Fibroblast of peridontal ligament (primary cell): ENCODE measurements around the gene PDZRN4.

Source experiments
- DNase-seq: peaks from one replicate; pipeline ENCODE4 v3.0.0-alpha.2; 2010; ENCODE audit errors: extremely low read depth

PDZRN4 gene

DNA sequence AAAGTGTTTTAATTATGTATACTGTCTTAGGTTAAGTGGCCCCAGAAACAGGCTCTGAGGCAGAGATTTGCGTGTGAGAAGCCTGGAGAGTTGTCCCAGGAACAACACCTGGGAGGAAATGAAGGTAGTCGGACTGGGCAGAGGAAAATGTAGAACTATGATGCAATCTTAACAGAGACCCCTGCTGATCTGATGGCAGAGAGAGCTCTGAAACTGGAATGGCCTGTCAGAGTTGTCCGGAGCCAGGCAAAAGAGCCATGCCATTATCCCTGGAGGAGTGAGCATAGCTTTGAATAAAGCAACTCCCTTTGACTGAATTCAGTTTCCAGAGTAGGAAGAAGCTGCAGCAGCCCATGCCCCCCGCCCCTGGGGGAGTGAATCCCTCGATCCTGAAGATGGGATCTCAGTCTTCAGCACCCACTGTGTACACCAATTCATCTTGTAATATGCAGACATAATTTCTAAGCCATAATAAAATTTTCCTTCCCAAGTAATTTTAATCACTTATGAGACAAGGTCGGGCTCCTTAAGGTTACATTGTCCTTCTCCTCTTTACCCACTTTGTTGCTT lies 264.8 kb downstream of the PDZRN4 start:
- no peak for DNase-seq

DNA sequence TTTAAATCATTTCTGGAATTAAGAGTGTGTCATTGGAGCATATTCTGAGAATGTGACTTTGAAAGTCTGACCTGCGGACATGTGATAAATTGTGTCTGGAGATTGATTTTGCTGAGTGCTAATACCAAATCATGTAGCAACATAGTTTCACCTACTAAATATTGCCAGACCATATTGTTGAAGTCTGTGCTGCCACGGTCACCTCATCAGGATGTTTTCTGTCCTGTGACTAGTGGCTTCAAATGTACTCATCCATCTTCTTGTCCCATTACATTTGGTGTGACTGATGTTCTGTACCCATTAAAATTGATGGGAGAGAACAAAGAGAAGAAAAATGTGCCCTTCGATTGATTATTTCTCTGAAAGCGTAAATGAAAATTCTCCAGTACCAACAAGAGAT lies 265.3 kb downstream of the PDZRN4 start:
- DNase-seq: no peak

DNA sequence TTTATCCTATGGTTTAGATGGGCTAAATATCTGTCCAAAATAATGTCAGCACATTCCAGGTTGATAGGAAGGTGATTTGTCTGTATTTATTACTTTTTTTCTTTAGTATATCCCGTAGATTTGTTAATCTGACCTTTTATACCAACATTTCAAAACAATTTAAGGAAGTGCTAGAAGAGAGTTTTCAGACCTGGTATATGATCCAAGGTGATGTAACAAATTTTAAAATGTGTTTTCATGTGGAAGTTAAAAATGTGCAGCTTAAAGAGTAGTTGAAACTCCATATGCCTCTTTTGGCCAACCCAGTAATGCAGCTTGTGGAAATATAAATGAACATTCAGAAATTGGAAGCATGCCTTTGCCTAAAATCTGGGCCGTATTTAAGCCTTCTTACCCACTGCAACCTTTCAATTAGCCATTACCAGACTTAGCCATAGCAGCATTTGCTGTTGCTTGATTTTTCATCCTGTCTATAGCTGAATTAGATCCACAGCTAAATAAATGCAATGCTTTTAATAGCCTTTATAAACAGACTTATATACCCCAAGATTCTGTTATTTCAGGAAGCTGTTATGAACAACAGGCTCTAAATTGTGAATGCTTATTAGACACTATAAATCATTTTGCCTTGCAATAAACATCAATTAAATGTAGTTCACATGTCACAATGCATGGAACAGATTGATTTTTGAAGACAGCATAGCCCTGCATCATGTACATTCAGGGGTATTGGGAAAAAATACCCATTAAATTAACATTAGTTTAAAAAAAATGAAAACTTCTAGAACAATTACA lies 271.2 kb downstream of the PDZRN4 start:
- no peak for DNase-seq

DNA sequence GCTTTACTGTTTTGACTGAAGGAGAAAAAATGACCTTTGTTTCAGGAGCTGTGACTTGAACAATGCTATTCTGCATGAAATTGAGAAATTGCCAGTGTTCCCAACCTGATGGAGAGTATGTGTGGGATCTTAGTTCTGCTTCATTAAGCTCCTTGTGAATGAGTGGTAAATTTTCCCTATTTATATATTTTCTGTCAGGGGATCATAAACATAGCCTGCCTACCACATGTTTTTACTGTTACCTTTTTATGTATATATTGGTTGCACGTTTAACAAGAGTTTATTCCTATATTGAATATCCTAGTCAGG lies 271.7 kb downstream of the PDZRN4 start:
- no peak for DNase-seq

DNA sequence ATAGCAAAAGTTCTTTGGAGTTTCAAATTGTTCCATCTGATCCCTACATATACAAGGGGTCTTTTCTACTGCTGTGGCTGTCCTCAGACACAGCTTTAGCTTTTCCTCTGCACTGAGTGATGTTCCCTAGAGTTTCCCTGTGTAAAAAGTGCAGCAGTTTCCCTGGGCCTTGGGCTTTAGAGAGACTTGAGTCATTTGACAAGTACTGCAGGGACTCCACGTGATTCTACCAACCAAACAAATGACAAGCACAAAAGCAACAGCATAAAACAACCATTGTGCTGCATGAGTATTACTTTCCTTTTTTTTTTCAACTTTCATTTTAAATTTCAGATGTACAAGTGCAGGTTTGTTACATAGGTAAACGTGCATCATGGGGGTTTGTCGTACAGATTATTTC lies 272.8 kb downstream of the PDZRN4 start:
- DNase-seq: no peak

DNA sequence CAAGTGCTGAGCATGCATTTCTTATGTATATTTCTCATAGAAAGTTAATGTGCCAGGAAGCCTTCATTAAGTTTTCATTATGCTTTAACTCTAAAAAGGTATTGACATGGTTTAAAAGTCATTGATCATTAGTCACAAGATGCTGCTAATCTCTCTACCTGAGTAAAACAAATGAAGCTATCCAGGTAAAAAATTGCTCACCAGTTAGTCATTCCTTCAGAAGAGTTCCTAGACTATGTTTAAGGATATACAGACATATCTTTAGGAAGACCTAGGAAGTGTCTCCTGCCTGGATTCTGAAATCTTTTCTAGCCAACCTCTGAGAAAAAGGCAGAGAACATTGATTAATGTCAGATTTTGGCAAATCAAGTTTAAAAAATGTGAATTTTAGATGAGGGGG lies 274.2 kb downstream of the PDZRN4 start:
- DNase-seq: no peak

DNA sequence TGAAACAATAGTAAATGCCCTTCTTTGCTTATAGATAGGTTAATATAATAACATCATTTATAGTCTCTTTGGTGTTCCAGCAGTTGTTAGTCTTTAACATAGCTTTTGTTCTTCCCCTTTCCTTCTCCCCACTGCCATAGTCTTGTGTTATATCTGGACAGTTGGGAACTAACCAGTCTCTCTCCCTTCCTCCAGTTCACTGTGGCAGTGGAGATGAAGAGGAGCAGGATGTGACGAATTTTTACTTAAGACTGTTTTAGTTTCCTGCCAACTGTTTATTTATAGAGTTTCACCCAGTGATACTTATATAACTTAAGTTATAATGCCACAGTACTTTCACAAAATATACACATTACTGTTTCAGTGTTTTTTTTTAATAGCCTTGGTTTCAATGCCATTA lies 277.4 kb downstream of the PDZRN4 start:
- DNase-seq: no peak

DNA sequence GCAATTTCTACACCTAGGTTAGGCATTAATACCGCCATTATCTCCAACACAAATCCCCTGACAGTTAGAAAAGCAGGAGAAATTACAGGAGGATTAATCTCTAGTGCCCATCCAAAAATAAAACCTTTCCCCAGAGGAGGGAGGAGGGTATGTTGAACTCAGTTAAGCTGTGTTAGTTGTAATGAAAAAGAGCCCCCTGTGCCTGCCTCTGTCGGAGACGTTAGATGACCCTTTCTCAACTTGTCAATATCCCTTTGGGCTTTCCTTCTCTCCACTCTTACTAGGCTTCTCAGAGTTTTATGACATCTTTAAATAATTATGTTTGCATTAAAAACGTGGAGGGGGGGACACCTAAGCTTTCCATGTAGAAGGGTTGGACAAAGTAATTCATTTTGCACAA lies 278.2 kb downstream of the PDZRN4 start:
- DNase-seq: no peak

DNA sequence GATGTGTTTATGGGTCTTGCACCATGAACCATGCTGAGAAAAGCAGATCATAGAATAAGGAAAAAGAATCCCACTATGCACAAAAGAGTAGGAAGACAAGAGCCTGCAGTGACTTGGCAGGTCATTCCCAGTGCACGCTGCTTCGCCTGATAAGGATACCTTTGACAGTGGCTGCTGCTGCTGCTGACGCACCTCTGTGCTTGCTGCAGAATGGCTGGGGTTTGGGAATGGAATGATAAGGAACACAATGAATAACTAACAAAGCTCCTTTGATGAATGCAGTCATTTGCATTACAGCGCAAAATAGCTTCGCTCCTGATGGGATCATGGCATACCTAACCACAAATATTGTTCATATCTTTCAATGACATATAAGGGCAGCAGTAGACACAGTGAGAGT lies 278.7 kb downstream of the PDZRN4 start:
- DNase-seq: no peak

DNA sequence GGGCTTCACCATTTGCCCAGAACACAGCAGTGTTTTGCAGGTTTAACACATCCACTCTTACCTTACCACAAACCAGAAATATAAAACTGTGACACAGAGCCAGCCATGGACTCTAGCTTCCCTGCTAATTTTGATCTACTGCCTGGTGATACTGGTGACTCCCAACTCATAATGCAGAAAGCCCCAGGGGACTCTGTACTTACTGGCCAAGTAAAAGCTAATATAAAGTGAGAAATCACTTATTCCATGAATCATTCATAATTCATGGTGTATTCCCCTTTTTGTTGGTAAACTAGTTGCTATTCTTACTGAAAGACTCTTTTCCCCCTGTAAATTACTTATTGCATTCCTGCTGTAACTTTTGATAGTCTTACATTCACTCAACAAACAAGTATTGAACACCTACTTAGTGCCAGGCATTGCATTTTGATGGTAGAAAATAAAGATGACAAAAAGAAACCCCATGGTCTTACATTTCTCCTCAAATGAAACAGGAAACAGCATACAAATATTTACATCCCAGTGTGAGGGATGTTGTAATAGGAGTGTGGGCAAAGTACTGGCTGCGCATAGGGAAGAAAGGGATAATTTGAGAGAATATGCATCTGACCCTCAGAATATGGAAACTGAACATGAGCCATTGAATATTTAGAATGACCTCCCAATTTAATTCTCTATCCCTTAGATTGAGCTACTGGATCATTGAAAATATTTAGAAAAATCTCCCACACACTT lies 279.6 kb downstream of the PDZRN4 start:
- no peak for DNase-seq

DNA sequence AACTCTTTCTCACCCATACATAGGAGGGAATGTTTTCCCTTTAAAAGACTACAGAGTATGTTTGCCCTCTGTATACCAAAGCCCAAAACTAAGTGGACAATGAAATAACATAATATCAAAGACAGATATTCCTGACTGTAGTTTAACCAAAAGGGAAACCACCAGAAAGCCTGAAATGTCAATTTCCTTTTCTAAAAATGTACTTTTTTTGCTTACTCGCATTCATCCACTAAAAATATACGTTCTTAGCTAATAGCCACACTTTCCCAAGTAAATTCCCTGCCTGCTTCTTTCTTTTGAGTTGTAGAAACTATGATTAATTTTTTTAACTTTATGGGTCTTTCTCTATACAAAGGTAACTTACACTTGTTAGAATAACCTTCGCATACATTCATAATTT lies 280.2 kb downstream of the PDZRN4 start:
- no peak for DNase-seq

DNA sequence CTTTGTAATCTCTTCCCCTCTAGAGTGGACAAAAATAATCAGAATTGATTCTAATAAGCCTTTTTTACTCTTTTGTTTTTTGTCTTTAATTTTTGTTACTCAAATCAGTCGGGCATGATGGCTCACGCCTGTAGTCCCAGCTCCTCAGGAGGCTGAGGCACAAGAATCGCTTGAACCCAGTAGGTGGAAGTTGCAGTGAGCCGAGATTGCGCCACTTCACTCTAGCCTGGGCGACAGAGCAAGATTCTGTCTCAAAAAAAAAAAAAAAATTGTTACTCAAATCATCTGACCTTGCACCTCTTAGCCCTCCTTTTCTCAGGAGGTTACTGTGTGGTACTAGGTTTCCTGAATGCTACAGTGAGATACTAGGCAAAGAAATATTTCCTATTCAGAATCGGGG lies 280.6 kb downstream of the PDZRN4 start:
- no peak for DNase-seq

DNA sequence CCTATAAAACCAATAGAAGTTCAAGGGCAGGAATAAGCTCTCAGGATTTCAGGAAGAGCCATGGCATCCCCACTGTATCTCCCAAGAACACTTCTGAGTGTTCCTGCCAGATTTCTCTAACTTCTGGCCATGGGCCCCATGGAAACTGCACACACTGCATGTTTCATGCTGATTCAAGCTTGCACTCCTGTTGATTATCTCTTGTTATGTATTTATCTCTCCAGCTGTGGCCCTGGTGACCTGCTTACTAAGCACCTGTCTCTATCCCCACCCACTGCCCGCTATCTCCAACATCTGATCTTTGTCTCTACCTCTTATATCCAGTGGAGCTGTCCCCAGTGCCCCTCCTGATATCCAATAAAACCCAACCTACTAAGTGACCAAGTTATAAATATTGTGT lies 285.3 kb downstream of the PDZRN4 start:
- no peak for DNase-seq

DNA sequence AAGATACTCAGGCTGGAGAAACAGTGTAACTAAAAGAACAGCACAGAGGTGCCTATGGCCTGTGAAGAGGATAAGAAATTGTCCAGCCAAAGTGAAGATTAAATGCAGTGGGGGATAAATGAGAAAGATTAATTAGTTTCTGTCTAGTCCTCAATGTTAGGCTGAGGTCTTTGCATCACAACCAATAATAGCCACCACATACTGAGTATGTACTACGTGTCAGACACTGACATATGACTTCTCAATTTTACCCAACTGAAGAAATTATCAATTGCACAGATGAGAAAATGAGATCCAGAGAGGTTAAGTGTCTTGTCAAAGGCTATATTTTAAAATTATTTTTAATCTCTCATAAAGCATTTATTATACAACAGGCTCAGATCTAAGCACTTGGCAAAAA lies 285.9 kb downstream of the PDZRN4 start:
- no peak for DNase-seq

DNA sequence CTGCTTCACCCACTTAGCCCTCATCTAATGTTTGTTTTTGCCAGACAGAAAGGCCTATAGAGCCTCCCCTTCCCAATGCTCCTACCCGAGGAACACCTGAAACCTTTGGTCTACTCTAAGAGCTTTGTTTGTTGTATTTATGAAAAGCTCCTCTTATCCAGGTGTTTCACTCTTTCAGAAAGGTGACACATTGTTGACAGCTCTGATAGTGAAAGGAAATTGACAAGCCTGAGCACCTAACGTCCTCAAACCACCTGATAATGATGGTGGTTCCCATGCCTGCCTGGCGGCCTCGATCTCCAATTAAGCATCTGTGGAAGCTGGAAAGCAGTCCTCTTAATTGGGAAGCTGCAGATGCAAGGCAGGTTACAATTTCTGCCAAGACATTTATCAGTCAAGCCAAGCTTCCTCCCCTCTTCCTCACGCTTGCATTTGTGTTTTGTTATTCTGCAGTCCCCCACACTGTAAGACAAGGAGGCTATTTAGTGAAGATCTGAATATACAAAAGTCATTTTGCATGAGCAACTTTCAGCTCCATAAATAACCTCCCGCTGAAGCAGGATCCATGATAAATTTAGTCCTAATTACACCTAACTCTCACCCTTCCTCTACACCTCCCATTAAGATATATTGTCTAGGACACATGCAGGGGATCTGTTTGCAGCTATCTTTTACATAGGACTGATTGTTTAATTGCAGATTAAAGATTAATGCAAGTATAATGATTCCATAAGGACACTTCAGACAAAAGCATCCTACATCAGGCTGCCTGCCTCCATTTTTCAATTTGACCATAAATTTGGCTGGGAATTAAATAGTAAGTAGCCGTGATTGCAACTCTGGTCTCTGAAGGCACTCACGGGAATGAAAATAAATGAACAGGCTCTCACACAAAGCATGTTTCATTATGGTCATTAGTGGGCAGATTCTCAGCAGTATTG lies 288.6 kb downstream of the PDZRN4 start:
- no peak for DNase-seq

DNA sequence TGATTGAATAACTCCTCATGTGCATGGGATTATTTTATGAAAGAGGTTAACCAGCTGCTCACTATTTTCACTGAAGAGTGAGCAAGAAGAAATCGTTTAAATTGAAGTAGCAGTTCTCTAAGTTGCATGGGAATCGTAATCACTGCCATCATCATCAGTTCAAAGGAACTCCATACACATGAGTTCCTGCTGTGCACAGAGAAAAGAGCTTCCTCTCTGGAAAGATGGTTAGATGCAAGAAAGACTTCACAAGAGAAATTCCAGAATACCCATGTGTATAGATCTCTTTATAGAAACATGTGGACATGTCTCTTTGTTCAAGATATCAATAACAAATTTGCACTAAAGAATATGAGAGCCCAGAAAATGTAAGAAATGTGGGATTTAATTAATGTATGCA lies 291.3 kb downstream of the PDZRN4 start:
- DNase-seq: no peak

DNA sequence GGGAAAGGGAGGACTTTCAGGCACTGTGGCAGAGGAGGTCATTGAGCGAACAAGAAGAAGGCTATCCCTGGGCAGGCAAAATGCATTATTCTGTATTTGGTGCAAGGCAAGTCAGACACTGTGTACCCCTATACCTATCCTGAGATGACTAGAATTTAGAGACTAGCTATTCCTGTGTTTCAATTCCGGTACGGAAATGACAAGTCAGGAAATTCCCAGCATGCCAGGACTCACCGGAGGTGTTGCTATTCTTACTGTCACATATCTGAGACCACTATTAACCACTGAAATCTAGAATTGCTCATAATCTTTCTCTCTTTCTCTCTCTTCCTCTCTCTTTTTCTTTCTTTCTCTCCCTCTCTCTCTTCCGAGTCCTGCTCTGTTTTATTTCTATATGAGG lies 297.1 kb downstream of the PDZRN4 start:
- DNase-seq: no peak

DNA sequence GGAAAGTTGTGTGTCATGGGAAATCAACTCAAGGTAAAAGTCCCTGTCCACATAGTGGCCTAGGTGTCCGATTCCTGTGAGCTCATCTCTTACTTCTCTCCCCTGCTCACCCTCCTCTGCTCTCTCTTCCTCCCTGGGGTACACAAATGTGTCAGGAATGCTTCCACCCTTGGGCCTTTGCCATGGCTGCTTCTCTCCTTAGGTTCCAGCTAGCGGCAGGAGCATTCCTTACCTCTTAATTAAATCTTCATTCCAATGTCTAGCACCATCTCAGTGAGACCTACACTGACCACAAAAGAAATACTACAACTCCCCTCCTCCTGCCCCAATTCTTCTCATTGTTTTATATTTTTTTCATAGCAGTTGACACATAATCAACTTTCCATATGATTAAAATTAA lies 298.6 kb downstream of the PDZRN4 start:
- DNase-seq: no peak

DNA sequence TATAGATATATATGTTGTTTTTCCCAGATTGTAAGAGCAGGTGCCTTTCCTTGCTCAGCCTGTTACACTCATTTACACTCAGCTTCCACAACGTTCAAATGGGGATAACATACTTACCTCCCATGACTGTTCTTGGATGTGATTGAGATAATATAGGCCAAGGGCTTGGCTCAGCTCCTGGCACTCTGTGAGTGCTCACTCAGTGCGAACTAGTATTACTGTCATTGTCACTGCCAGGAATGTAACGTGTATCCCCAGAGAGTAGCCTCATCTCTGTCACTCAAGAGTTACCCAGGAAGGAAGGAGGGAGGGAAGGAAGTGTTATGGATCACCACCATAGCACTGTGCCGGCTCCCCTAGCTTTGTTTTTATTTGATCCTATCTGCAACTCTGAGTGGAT lies 307.9 kb downstream of the PDZRN4 start:
- no peak for DNase-seq

DNA sequence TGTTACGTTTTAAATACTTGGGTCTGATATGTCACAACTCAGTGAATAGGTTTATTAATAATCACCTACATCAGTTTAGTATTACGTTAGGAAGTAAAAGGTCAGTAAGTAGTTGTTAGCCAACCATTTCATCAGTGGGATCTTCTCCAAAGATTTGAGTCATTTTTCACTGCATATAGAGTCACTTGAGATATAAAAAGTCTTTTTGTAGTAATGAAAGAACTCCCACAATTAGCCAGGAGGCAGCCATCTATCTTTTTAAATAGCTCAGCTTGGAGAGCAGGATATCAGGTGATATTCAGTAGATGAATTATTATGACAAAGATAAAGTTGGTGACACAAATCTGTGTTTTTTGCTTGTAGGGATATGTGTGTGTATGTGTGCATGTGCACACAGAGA lies 309.3 kb downstream of the PDZRN4 start:
- DNase-seq: no peak

DNA sequence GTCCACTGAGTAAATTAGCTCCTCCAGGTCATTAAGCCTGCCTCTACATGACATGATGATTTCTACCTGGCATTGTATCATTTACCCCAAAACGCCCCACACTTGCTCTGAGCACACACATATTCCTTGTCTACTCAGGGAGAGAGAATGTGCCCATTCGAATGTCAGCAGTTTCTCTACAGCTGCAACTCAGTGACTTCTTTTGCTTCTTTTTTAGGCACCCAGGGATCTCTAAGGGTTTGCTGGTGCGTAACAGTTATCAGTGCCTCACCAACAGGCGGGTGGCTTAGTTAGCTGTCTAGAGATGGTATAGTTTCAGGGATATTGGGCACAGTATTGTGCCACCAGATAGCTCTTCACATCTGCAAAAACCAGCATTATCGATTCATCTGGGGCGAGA lies 316.9 kb downstream of the PDZRN4 start:
- no peak for DNase-seq

DNA sequence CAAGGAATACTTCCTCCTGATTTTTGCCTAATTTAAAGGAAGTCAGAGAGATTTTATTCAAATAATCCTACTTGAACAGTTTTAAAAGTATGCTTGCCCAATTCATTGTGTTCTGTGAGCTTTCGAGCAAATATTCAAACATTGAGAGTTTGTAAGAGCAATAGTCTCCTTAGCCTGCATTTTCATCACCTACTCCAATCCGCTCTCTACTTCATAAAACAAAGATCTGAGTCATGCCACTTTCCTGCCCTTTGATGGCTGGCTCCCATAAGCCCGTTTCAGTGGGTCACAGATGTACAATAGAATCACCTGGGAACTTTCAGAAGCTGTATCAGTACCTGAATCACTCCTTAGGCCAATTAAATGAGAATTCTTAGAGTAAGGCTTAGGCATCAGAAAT lies 319.2 kb downstream of the PDZRN4 start:
- no peak for DNase-seq
